Measurements from ENCODE around the gene HBP1.

Gene HBP1

DNA sequence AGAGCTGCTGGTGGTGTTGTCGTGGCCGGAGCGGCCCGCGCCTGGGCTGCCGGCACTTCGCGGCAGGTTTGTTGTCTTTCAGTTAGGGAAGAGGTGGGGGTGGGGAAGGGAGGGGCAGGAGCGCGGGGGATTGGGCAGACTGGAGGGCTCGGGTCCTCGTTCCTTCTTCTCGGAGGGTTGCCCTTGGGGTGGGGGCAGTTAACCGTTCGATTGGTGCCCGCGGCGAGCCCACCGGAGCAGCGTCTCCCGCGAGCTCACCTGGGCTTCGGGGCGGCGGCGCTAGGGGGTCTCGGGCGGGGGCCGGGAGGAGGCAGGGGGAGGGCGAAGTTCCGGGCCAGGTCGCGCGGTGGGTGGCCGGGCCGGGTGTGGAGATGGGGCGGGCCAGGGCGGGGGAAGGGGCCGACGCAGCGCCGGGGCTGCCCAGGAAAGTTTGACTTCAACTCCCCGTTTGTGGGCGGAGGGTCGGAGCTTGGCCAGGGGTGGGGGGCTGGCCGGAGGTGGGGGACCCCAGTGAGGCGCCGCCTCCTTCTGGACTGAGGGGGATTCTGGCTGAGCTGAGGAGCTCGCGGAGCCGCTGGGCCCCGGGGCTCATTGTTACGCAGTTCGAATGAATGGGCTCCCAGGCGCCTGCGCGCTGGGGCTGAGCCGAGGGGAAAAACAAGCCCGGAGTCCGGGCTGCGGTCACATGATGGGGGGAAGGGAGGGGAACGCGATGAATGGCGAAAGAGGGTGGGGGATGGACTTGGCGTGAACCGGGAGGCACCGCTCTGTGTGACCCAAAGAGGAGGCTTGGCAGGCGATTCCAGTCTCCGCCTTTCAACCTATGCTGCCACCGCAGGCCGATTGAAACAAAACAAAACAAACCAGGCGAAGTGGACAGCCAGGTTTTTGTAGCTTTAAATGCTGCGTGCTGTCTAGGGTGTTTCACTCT lies 582 bp downstream of the HBP1 start:
- TF ChIP-seq CTCF (conservative IDR thresholded peaks at IDR 0.05), result no peak
- peak overlapping the region; percentile 96 for H3K27ac ChIP-seq

GRCh38 chr7:107170051-107170915 lies 1.5 kb downstream of the HBP1 start:
- TF ChIP-seq CTCF (conservative IDR thresholded peaks at IDR 0.05), result no peak; the same call in 1 of the 2 replicates
- peak overlapping the region; percentile 96 for H3K27ac ChIP-seq

DNA sequence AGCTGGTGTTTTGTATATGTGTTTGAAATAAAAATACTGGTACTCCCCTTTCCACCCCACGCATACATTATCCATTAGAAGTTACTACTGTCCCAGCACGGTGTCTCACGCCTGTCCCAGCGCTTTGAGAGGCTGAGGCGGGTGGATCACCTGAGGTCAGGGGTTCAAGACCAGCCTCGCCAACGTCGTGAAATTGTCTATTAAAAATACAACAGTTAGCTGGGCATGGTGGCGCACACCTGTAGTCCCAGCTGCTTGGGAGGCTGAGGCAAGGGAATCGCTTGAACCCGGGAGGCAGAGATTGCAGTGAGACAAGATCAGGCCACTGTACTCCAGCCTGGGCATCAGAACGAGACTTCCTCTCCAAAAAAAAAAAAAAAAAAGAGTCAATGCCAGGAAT lies 2.7 kb downstream of the HBP1 start:
- peak overlapping the region; percentile 48 for H3K27ac ChIP-seq

DNA sequence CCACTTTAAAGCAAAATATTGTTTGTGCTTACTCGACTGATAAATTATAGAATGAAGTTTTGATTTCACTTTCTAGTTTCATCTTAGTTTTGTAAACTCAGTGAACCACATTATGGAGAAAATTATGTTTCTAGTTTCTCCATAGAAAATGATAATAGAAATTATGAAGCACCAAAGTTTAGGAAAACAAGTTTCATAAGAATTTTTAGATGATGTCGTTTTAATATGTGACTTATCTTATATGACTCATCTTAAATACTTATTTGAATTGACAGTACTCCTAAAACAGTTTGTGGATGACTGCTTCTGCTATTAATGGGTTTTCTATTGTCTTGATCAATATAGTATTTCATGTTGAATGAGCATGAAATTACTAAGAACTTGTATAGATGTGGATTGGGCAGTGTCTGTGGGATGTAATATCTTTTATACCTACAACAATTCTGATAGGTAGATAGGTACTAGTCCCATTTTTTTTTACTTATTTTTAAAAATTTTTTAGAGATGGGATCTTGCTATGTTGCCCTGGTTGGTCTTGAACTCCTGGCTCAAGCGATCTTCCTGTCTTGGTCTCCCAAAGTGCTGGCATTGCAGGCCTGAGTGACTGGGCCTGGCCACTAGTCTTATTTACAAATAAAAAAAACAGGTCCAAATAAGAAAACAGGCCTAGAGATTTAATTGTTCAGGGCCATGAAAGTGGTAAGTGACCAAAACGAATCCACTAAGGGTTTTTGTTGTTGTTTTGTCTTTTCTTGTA lies 3.7 kb downstream of the HBP1 start:
- no peak for TF ChIP-seq CTCF (conservative IDR thresholded peaks at IDR 0.05)
- no peak overlapping the region; the same call in 1 of the 2 replicates for H3K27ac ChIP-seq

More for the DNA sequence above, 2.7 kb downstream of the HBP1 start:
- TF ChIP-seq CTCF (conservative IDR thresholded peaks at IDR 0.05), result no peak

GRCh38 chr7:107173191-107173590 lies 4.4 kb downstream of the HBP1 start:
- no peak overlapping the region for H3K27ac ChIP-seq
- no peak for TF ChIP-seq CTCF (conservative IDR thresholded peaks at IDR 0.05)

DNA sequence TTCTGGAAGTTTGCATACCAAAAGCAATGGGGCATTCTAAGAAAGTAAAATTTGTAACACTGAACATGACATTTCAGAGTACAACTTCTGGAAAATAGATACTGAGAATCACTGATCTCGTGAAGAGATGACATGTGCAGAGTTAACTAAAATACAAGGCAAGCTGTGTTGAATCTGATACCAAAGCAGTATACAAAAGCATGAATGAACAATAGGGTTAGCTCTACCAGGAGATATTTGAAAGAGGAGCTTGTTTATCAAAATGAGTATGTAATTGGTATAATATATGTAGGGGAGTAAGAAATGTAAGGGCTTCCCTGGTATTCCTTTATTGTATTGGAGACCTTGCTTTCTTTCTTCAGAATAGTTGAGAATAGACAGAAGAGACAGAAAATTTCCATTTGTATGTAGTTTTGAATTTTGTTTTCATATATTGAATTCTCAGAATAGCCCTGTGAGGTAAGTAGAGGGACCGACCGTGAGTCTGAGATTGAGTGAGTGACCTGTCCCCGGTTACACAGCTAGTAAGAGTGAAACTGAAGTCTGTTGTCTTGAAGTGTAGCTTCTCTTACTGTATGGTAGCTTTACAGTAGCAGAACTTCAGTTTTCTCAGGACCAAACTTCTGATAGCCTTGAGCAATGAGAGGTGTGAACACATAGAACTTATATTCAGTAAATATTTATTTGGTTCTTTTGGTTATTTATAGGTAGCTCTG lies 5.0 kb downstream of the HBP1 start:
- H3K27ac ChIP-seq, result no peak overlapping the region
- TF ChIP-seq CTCF (conservative IDR thresholded peaks at IDR 0.05), result no peak
